HG02588 (cell line): ENCODE results near the gene CEP104.

Source experiments
- ATAC-seq: cut with Tn5 transposase; IDR thresholded peaks from one replicate; pipeline ENCODE4 v1.9.1; 2021; ENCODE audit warnings: mild to moderate bottlenecking, moderate library complexity; ENCODE audit not compliant: unreplicated experiment

CEP104 gene

DNA sequence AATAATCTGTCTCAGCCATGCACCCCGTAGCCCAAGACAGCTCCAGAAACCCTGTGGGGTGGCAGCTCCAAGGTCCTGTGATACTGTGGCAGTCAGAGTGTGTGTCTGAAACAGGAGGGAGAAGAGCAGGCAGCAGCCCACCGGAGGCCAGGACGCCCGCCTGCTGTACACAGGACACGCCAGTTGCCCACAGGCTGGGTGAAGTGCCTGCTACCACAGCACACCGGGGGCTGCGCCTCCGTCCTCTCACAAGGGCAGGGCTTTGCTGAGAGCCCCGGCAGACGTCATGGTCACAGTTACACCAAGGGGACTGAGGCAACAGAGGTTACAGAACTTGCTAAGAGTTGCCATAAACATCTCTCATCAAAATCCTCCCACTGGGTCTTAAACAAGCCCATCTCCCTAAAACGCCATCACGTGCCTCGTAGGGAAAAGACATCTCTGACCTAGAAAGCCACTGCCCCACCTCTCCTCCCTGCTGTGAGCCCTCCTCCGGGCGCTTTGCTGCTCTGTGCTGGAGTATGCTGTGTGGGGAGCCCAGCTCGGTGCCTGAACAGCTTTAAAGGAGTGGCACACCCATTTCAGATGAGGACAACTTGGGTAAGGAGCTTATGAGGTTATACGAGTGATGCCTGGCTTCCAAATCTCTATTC lies 37.7 kb upstream of the CEP104 start:
- ATAC-seq = no peak

DNA sequence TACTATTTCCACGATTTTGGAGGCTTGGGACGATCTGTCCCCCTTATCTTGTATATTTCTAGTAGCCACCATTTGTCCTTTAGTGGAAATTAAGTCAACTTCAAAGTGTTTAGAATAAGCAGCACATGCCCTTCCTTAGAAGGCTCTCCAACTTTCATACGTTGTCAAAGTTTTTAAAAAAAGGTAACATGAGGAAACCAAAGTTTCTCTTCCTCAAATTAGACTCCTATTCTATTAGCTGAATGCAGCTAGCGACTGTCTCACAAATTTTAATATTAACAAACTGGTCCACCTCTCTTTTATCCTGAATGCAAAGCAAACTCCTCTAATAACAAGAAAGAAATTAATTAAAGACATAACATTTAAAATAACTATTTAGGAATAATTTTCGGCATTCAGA lies 36.2 kb upstream of the CEP104 start:
- ATAC-seq = no peak

DNA sequence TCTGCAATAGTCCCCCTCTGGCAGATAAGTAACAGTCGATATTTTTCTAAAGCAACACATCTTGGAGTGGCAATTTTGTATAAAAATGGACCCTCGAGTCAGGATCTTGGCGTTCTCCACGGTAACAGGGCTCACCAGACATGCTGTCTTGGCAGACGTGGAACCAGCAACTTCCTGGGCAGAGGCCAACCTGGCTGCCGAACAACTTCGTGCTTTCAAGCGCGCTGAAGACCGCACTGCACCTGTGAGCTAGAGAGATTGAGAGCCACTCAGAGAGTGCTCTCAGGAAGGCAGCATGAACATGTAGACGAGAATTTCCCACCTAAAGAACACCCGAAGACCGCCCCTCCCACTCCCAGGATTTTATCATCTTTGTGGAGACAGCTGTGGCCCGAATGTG lies 35.7 kb upstream of the CEP104 start:
- no peak for ATAC-seq

- no peak for ATAC-seq
These were observed 34.4 kb upstream of the CEP104 start for GRCh38 chr1:3891329-3891865.

DNA sequence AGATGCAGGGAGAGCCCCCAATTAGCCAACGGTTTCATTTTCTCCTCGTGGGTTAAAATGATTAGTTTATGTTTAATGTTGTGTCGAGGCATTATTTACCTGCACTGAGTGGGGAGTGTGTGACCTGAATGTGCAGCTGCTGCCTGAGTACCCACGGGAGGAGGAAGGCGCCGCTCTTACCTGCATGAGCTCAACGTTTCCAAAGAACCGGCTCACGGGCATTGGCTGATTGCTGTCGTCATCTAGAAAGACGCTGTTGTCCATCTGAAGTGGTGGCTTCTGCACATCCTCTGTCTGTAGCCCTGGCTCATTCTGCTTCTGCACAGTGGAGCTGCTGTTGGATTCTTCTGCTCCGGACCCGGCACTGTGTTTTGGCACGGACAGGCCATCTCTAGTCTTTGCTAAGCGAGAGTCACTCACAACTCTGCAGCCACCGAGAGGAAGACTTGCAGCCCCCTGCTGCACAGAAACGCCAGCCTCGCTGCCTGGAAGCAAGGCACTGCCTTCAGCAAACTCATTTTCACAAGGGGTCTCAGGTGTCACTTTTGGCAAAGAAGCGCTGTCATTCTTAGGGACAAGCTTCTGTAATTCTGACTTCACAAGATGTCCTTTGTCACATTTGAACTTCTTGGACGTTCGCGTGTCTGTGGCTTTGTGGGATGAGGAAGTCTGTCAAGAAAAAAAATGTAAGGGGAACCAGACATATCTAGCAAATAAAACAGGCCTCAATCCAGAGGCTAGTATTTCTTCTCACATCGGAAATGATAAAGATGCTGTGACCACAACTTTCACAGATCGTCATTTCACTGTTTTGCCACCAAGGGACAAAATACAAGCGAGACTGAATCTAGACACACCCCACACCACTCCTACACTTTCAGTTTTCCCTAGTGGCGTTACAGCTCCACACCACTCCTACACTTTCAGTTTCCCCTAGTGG lies 33.6 kb upstream of the CEP104 start:
- no peak for ATAC-seq

DNA sequence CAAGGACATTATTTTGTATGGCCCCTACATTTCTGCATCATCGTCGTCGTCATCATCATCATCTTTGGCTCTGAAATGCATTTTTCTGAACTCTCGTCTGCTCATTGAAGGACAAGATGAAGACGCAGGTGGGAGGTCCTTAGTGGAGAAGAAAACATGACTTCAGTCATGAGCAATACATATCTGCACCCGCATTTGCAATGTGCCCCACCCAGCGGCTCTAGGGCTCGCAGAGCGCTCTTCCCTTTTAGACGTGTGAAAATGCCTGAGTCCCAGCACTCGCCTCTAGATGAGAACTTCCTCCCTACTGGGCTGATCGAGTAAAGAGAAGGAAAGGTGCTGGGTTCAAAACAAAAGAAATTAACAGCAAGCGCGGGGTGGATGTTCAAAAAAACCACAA lies 32.9 kb upstream of the CEP104 start:
- ATAC-seq = no peak

DNA sequence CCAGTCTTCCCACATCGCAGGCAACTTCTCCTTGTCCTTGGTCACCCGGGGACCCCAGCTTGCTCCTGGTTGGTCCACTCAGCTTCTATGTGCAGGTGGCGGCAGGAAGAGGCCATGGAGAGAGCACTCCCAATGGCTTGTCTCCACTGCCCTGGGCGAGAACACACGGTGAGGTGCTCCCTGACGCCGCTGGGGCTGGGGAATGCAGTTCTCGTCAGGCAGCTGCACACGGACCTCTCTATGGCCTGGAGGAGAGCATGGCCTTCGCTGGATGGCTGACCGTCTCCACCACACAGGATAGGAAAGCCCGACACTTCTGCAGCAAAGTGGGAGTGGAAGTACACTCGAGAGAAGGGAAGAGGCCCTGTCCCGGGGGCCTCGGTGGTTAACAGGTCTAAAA lies 31.3 kb upstream of the CEP104 start:
- ATAC-seq = no peak

DNA sequence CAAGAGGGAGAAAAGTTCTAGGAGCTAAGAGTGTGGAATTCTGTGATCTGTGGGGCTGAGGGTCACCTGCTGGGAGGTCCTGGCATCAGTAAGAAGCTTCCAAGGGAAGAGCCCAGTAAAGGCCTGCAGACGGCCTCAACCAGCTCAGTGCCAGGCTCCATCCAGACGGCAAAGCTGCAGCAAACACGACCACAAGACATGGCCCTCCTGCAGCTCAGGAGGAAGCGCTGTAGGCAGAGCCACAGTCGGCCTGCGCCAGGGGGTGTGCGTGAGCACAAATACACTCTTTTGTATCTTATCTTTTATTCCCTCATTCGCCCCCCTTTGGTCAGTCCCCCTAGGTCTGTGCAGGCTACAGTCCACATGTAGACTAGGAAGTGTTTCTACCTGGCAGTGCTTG lies 29.7 kb upstream of the CEP104 start:
- no peak for ATAC-seq

DNA sequence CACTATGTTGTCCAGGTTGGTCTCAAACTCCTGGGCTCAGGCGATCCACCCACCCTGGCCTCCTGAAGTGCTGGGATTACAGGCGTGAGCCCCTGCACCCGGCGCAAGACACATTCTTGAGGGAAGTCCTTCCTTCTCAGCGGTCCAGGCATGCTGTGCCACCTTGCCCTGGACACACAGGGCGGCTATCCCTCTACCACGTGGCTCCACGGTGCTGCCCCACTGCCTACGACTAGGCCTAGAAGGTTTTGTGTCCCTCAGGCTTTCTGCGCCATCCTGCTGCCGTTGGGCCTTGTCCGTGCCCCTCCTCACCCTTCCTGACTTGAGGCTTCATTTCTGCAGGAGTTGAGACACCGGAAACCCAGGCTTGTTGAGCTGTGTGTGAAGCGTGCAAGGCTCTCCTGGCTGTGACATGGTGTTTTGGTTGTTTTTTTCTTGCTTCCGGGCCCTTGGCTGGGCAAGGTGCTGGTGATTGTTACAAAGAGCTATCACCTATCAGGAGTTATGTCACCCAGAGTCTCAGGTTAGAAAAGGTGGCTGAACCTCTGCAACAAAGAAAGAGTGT lies 29.2 kb upstream of the CEP104 start:
- no peak for ATAC-seq

DNA sequence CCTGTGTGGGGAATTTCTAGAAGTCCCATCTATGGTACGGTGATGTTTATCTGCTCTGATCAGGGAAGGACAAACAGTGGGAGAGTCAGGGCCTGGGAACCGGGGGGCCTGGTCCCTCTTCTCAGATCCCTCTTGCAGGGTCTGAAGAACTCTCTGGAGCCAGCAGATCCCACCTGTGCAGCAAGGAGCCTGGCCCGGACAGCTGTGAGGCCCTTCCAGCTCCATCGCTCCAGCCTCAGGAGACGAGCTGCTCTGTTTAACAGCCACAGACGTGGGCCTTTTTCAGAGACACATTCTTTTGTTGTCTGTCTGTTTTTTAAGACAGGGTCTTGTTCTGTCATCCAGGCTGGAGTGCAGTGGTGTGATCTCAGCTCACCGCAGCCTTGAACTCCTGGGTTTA lies 28.6 kb upstream of the CEP104 start:
- no peak for ATAC-seq

- ATAC-seq = no peak
These were observed 28.0 kb upstream of the CEP104 start for GRCh38 chr1:3884966-3885365.

- no peak for ATAC-seq
These were observed 26.3 kb upstream of the CEP104 start for GRCh38 chr1:3883194-3883925.

DNA sequence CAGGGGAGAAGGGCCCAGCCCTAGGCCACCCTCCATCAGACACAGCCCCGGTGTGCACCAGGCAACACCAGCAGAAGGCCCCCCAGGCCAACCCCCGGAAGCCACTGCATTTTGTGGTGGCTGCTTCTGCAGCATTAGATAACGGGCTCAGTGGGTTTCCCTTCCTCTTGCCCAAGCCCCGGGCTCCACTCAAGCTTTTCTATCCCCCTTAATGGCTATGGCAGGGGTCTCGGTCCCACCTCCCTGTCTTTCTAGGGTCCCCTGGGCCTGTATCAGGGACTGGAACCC lies 24.1 kb upstream of the CEP104 start:
- no peak for ATAC-seq

- ATAC-seq = no peak
These were observed 23.6 kb upstream of the CEP104 start for GRCh38 chr1:3880429-3881192.

DNA sequence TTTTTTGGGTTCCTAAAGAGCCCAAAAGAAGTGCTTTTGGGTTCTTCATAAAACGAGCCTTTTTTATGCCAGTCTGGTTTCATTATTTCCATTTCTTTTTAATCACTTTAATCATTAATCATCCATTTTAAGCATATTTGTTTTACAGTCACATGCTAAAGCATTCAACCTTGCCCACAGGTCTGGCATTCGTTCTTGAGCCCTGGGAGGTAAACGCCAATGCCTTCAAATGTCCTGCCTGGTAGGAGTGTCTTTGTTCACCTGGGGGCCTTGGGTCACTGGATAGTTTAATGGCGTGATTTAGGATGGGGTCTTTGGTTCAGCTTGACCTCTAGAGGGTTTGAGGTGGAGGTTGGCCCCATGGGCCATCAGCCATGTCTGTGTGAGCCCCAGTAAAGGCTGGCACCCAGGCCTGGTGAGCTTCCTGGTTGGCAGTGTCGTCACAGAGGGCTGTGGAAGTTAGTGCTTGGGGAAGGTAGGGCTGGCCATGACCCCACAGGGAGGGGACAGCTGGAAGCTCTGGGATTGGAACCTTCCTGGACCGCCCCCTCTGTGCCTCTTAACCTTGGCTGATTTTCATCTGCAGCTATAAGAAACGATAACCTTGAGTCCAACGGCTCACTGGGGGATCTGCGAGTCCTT lies 22.9 kb upstream of the CEP104 start:
- no peak for ATAC-seq

GRCh38 chr1:3879099-3879498 lies 22.1 kb upstream of the CEP104 start:
- no peak for ATAC-seq

- ATAC-seq = no peak
These were observed 19.7 kb upstream of the CEP104 start for GRCh38 chr1:3876716-3877115.

DNA sequence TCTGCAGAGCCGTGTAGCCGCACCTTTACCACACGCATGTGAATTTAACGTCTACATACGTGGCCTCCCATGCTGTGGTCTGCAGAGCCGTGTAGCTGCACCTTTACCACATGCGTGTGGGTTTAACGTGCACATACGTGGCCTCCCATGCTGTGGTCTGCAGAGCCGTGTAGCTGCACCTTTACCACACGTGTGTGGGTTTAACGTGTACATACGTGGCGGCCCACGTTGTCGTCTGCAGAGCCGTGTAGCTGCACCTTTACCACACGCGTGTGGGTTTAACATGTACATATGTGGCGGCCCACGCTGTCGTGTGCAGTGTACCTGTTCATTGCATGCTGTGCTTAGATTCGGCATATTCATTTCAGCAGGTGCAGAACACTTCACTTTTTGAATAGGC lies 17.7 kb upstream of the CEP104 start:
- ATAC-seq = no peak

GRCh38 chr1:3872546-3872945 lies 15.5 kb upstream of the CEP104 start:
- no peak for ATAC-seq

DNA sequence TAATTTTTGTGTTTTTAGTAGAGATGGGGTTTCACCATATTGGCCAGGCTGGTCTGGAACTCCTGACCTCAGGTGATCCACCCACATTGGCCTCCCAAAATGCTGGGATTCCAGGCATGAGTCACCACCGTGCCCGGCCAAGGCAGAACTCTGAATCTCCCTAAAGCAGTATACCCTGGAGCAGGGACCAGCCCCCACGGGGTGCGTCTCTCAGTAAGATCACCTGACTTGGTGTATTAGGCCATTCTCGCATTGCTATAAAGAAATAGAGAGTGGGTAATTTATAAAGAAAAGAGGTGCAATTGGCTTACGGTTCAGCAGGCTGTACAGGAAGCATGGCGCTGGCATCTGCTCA lies 14.4 kb upstream of the CEP104 start:
- no peak for ATAC-seq
